Activated CD4-positive, alpha-beta T cell treated with anti-CD3 and anti-CD28 coated beads, Interleukin-2, amount 50 U/mL, for 48 hours (primary cell): ENCODE measurements around the gene GALNT11.

Source experiments
- DNase-seq, 2 experiments: peaks; one replicate each; pipeline ENCODE4 v3.0.0-alpha.2; 2020

GALNT11 gene

GRCh38 chr7:152158801-152159587, 133.5 kb downstream of the GALNT11 start:
- no peak for DNase-seq

- no peak for DNase-seq
These were observed 135.7 kb downstream of the GALNT11 start for GRCh38 chr7:152161171-152161570.

- DNase-seq: no peak
These were observed 136.8 kb downstream of the GALNT11 start for GRCh38 chr7:152162287-152162686.
